Measurements from ENCODE around the gene FAM20C.

DNA sequence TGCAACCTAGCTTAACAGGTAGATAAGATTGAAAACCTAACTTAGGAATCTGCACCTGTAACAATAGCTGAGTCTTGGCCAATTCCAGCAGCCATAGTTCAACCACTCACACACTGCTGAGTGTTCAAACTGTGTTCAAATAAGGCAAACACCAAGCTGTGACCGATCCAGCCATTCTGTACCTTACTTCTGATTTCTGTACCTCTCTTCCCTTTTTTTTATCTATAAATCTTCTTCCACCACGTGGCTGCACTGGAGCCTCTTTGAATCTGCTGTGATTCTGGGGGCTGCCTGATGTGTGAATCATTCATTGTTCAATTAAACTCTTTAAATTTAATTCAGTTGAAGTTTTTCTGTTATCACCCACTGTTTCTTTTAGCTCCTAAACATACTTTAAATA, 81.9 kb downstream of the FAM20C start:
- TF ChIP-seq, protein P1, sequence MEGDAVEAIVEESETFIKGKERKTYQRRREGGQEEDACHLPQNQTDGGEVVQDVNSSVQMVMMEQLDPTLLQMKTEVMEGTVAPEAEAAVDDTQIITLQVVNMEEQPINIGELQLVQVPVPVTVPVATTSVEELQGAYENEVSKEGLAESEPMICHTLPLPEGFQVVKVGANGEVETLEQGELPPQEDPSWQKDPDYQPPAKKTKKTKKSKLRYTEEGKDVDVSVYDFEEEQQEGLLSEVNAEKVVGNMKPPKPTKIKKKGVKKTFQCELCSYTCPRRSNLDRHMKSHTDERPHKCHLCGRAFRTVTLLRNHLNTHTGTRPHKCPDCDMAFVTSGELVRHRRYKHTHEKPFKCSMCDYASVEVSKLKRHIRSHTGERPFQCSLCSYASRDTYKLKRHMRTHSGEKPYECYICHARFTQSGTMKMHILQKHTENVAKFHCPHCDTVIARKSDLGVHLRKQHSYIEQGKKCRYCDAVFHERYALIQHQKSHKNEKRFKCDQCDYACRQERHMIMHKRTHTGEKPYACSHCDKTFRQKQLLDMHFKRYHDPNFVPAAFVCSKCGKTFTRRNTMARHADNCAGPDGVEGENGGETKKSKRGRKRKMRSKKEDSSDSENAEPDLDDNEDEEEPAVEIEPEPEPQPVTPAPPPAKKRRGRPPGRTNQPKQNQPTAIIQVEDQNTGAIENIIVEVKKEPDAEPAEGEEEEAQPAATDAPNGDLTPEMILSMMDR (conservative IDR thresholded peaks at IDR 0.05; ENCODE audit: low read depth, low read length) = no peak
- TF ChIP-seq EZH2phosphoT487 (IDR thresholded peaks at IDR 0.05; ENCODE audit: borderline replicate concordance, low read length) = no peak

Data from PC-3 (cell line).